Parathyroid adenoma (tissue), 2 donors: ENCODE measurements around the gene ADM2.

Experiments used
- H2AFZ ChIP-seq: fragments of 300-600 bp; sonication (generic); one replicate; pipeline ENCODE4 v1.7.0; 2017; ENCODE audit warnings: antibody characterized with exemption, mild to moderate bottlenecking
- H3K27ac ChIP-seq: fragments of 300-600 bp; sonication (generic); one replicate; pipeline ENCODE4 v1.7.0; 2017
- H3K27me3 ChIP-seq: fragments of 300-600 bp; sonication (generic); one replicate; pipeline ENCODE4 v1.7.0; 2017; ENCODE audit warnings: low read length; ENCODE audit not compliant: control insufficient read depth, insufficient read depth
- H3K36me3 ChIP-seq: fragments of 300-600 bp; sonication (generic); one replicate; pipeline ENCODE4 v1.7.0; 2017; ENCODE audit warnings: low read length; ENCODE audit not compliant: control insufficient read depth, insufficient read depth
- H3K4me1 ChIP-seq: fragments of 300-600 bp; sonication (generic); one replicate; pipeline ENCODE4 v1.7.0; 2017; ENCODE audit warnings: control low read depth
- H3K4me2 ChIP-seq: fragments of 300-600 bp; sonication (generic); one replicate; pipeline ENCODE4 v1.7.0; 2017; ENCODE audit warnings: low read length
- H3K4me3 ChIP-seq: fragments of 300-600 bp; sonication (generic); one replicate; pipeline ENCODE4 v1.7.0; 2017; ENCODE audit warnings: low read depth, low read length
- H3K79me2 ChIP-seq: fragments of 300-600 bp; sonication (generic); one replicate; pipeline ENCODE4 v1.7.0; 2017; ENCODE audit warnings: control low read depth
- H3K9ac ChIP-seq: fragments of 300-600 bp; sonication (generic); one replicate; pipeline ENCODE4 v1.7.0; 2017; ENCODE audit warnings: mild to moderate bottlenecking
- H3K9me3 ChIP-seq: fragments of 300-600 bp; sonication (generic); one replicate; pipeline ENCODE4 v1.7.0; 2017; ENCODE audit warnings: low read length; ENCODE audit not compliant: control insufficient read depth
- CTCF ChIP-seq: fragments of 300-600 bp; sonication (generic); IDR thresholded peaks from one replicate; pipeline ENCODE4 v1.7.0; 2017; ENCODE audit warnings: antibody characterized with exemption, mild to moderate bottlenecking
- donor health status: primary hyperparathyroidism.

Gene ADM2

GRCh38 chr22:50529897-50530579 is 48.7 kb downstream of the ADM2 start, which contains the start of gene TYMP:
TYMP (minus strand) TSS chr22:50530012; CDS start chr22:50529709, 303 bp downstream.
- Histone ChIP-seq H3K9me3 (no peaks in the 10 kb centered on the region), H3K4me3 (peak within 1 kb of the TSS; percentile 95), H3K4me2 (peak within 1 kb of the TSS; percentile 99), H2AFZ (peak within 1 kb of the TSS; percentile 76), H3K9ac (peak within 1 kb of the TSS; percentile 19), H3K36me3 (no peaks in the 10 kb centered on the region), H3K4me1 (peaks cover 9% of the 10 kb centered on the region), H3K27me3 (no peaks in the 10 kb centered on the region), H3K27ac (peak within 1 kb of the TSS; percentile 88), H3K79me2 (no peaks in the 10 kb centered on the region)
- TF ChIP-seq CTCF: no peak

- H3K4me3 ChIP-seq: peak overlapping the region; percentile 95
- peak overlapping the region; percentile 19 for H3K9ac ChIP-seq
These were observed 49.2 kb downstream of the ADM2 start for GRCh38 chr22:50530580-50530876.

GRCh38 chr22:50530877-50531545 is 49.7 kb downstream of the ADM2 start:
- no peaks in the 10 kb centered on the region for H3K36me3 ChIP-seq
- peak overlapping the region; percentile 99 for H3K4me2 ChIP-seq
- H3K4me1 ChIP-seq: peaks cover 9% of the 10 kb centered on the region
- H3K9ac ChIP-seq: peak overlapping the region; percentile 67
- H3K9me3 ChIP-seq: no peaks in the 10 kb centered on the region
- no peak for TF ChIP-seq CTCF
- H3K79me2 ChIP-seq: no peaks in the 10 kb centered on the region
- peak overlapping the region; percentile 88 for H3K27ac ChIP-seq
- no peaks in the 10 kb centered on the region for H3K27me3 ChIP-seq
- H2AFZ ChIP-seq: peak overlapping the region; percentile 76
- peak overlapping the region; percentile 95 for H3K4me3 ChIP-seq

More at GRCh38 chr22:50530580-50530876, 49.2 kb downstream of the ADM2 start:
- Histone ChIP-seq H3K9me3 (no peaks in the 10 kb centered on the region), H3K79me2 (no peaks in the 10 kb centered on the region), H3K27me3 (no peaks in the 10 kb centered on the region), H3K4me2 (peak overlapping the region; percentile 99), H3K27ac (peak overlapping the region; percentile 88), H3K4me1 (peaks cover 9% of the 10 kb centered on the region), H2AFZ (peak overlapping the region; percentile 58), H3K36me3 (no peaks in the 10 kb centered on the region)
- no peak for TF ChIP-seq CTCF

GRCh38 chr22:50531546-50531961 is 50.2 kb downstream of the ADM2 start:
- Histone ChIP-seq H3K79me2 (no peaks in the 10 kb centered on the region), H3K9me3 (no peaks in the 10 kb centered on the region), H2AFZ (peak overlapping the region; percentile 76), H3K36me3 (no peaks in the 10 kb centered on the region), H3K27me3 (no peaks in the 10 kb centered on the region), H3K27ac (peak overlapping the region; percentile 88), H3K9ac (peak overlapping the region; percentile 67), H3K4me3 (peak overlapping the region; percentile 95), H3K4me1 (peaks cover 9% of the 10 kb centered on the region), H3K4me2 (peak overlapping the region; percentile 99)
- TF ChIP-seq CTCF: no peak
